NCI-H2227 (cell line): Measurements from ENCODE around the gene RAN.

Experiments
- DNase-seq: peaks from one replicate; lab custom pipeline; 2025; ENCODE audit not compliant: unreplicated experiment; lab: John Stamatoyannopoulos, UW

Gene RAN

GRCh38 chr12:130925666-130926015, 53.8 kb downstream of the RAN start:
- no peak for DNase-seq
